Neural cell (in vitro differentiated cells): ENCODE results near the gene CUBN. TPM values are rescaled to one million over a fixed set of nuclear protein-coding genes. Genes with fewer than 3 reads are reported as not detected.
A peak's percentile ranks its signal among the peaks of the same experiment; 100 is the strongest.

Experiments used
- H2AFZ ChIP-seq: fragments of 200-600, 300-800 bp; sonication (generic), shearing (Covaris generic); 2 replicates; pipeline ENCODE4 v1.6.0; 2014; ENCODE audit warnings: low read depth, mild to moderate bottlenecking, antibody characterized with exemption, low read length, moderate library complexity
- H3F3A ChIP-seq: fragments of 200-600 bp; shearing (Covaris generic); 2 replicates; pipeline ENCODE4 v1.6.1; 2016; ENCODE audit warnings: mild to moderate bottlenecking, moderate library complexity, mixed read lengths, antibody characterized with exemption, low read length; ENCODE audit not compliant: insufficient read depth, poor library complexity, severe bottlenecking
- H3K27ac ChIP-seq: fragments of 200-600, 300-800 bp; sonication (generic), shearing (Covaris generic); 2 replicates; pipeline ENCODE4 v1.5.1; 2014; ENCODE audit warnings: mild to moderate bottlenecking, low read length, moderate library complexity
- H3K27me3 ChIP-seq: fragments of 300-800, 200-600 bp; sonication (generic), shearing (Covaris generic); 2 replicates; pipeline ENCODE4 v1.6.0; 2014; ENCODE audit warnings: mild to moderate bottlenecking, low read depth, low read length, moderate library complexity; ENCODE audit not compliant: insufficient read depth
- H3K36me3 ChIP-seq: fragments of 300-800, 200-600 bp; sonication (generic), shearing (Covaris generic); 2 replicates; pipeline ENCODE4 v1.5.1; 2014; ENCODE audit warnings: mild to moderate bottlenecking, antibody characterized with exemption, low read length, moderate library complexity; ENCODE audit not compliant: insufficient read depth
- H3K4me2 ChIP-seq: fragments of 300-800, 200-600 bp; sonication (generic), shearing (Covaris generic); 2 replicates; pipeline ENCODE4 v1.6.0; 2014; ENCODE audit warnings: mild to moderate bottlenecking, low read length
- H3K4me3 ChIP-seq: fragments of 300-800, 200-600 bp; sonication (generic), shearing (Covaris generic); 2 replicates; pipeline ENCODE4 v1.5.1; 2014; ENCODE audit warnings: mild to moderate bottlenecking, low read length, moderate library complexity
- H3K79me2 ChIP-seq: fragments of 200-600 bp; shearing (Covaris generic); replicated peaks from 2 replicates; pipeline ENCODE4 v1.6.0; 2014; ENCODE audit warnings: mild to moderate bottlenecking, low read length, moderate library complexity; ENCODE audit not compliant: insufficient read depth
- H3K9ac ChIP-seq: fragments of 300-800, 200-600 bp; sonication (generic), shearing (Covaris generic); 2 replicates; pipeline ENCODE4 v1.6.1; 2016; ENCODE audit warnings: mild to moderate bottlenecking, low read length, mixed read lengths
- H3K9me2 ChIP-seq: fragments of 200-600 bp; shearing (Covaris generic); 2 replicates; pipeline ENCODE4 v1.6.1; 2016; ENCODE audit warnings: mild to moderate bottlenecking, low read length, mixed read lengths; ENCODE audit not compliant: insufficient read depth
- H3K9me3 ChIP-seq: fragments of 200-600, 300-800 bp; sonication (generic), shearing (Covaris generic); 2 replicates; pipeline ENCODE4 v1.6.1; 2016; ENCODE audit warnings: mild to moderate bottlenecking, mixed run types, low read length, moderate library complexity, mixed read lengths
- H4K20me1 ChIP-seq: fragments of 200-600 bp; shearing (Covaris generic); 2 replicates; pipeline ENCODE4 v1.6.1; 2016; ENCODE audit warnings: mild to moderate bottlenecking, mixed run types; ENCODE audit not compliant: insufficient read depth
- EP300 ChIP-seq: fragments of 450-650 bp; conservative IDR thresholded peaks from 2 replicates; pipeline ENCODE4 v1.6.1; 2014; ENCODE audit warnings: antibody characterized with exemption, mild to moderate bottlenecking, moderate library complexity; ENCODE audit not compliant: poor library complexity, severe bottlenecking
- EZH2 ChIP-seq: fragments of 200-600, 300-800 bp; shearing (Covaris generic), sonication (generic); IDR thresholded peaks from 2 replicates; pipeline ENCODE4 v1.6.1; 2014; ENCODE audit warnings: antibody characterized with exemption, low read length, borderline replicate concordance, mild to moderate bottlenecking; ENCODE audit not compliant: insufficient read depth, poor library complexity, severe bottlenecking
- MXI1 ChIP-seq: fragments of 450-650 bp; conservative IDR thresholded peaks from 2 replicates; pipeline ENCODE4 v1.6.1; 2014; ENCODE audit warnings: antibody characterized with exemption, mild to moderate bottlenecking; ENCODE audit not compliant: poor library complexity, severe bottlenecking
- POLR2AphosphoS5 ChIP-seq: IDR thresholded peaks from 2 replicates; pipeline ENCODE4 v1.6.1; 2012
- RAD21 ChIP-seq: fragments of 450-650 bp; conservative IDR thresholded peaks from 2 replicates; pipeline ENCODE4 v1.6.1; 2014; ENCODE audit warnings: antibody characterized with exemption, mild to moderate bottlenecking, moderate library complexity
- SMC3 ChIP-seq: fragments of 450-650 bp; conservative IDR thresholded peaks from 2 replicates; pipeline ENCODE4 v1.6.1; 2014; ENCODE audit warnings: antibody characterized with exemption, mild to moderate bottlenecking, moderate library complexity; ENCODE audit not compliant: poor library complexity
- TAF1 ChIP-seq: IDR thresholded peaks from 2 replicates; pipeline ENCODE4 v1.6.1; 2012; ENCODE audit warnings: low read depth
- polyA plus RNA-seq: library from polyadenylated mRNA; depleted of rRNA; stranded (reverse); fragments of >200 nt; gene quantifications from 2 replicates; pipeline ENCODE4 v1.2.3, GENCODE V29; 2014
- TF ChIP-seq, protein P1 (sequence below): IDR thresholded peaks from 2 replicates; pipeline ENCODE4 v1.6.1; 2012; ENCODE audit warnings: borderline replicate concordance
- TF ChIP-seq, protein P2 (sequence below): fragments of 450-650 bp; IDR thresholded peaks from 2 replicates; pipeline ENCODE4 v1.5.1; 2014; ENCODE audit warnings: antibody characterized with exemption, mild to moderate bottlenecking, moderate library complexity; ENCODE audit not compliant: poor library complexity, severe bottlenecking

Gene CUBN
- polyA plus RNA-seq, 1 donor from 2014 or later, result 7.1 TPM

DNA sequence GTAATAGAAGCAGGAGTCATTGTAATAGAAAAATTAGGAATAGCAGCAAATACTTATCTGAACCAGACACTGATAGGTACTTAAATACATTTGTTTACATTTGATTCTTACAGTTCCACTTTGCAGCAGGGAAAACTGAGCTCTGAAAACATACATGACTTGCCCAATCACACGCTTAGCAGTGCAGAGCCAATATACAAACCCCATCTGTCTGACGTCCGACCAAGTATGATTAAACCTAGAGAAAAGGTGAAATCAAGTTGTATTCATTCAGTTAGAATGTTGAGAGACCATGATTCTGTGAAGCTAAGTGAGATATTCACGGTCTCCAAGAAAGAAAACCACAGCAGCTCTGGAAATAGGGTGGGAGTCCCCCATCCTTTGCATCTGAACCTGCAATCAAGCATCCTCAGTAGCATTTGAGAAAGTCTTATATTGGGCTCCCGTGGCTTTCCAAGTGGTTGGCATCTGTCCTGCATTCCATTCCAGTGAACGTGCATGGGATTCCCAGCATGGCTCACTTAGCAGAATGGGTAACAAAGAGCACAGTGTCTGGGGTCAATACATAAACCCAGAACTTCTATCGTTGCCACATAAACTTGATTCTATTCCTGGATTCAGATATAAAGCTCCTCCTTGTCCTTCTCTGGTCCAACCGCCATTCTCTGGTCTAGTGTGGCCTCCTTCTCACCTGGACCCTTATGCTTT is 163.7 kb downstream of the CUBN start:
- Histone ChIP-seq H3K36me3 (no peaks in the 10 kb centered on the region), H3K9me2 (no peaks in the 10 kb centered on the region), H3K27me3 (no peaks in the 10 kb centered on the region), H3K79me2 (no peaks in the 10 kb centered on the region), H4K20me1 (no peaks in the 10 kb centered on the region), H3K9me3 (no peaks in the 10 kb centered on the region), H3F3A (peaks cover 5% of the 10 kb centered on the region), H3K27ac (no peak overlapping the region), H3K4me3 (no peak overlapping the region), H3K4me2 (no peak overlapping the region), H3K9ac (no peak overlapping the region), H2AFZ (no peak overlapping the region)
- no peak for TF ChIP-seq RAD21
- no peak for TF ChIP-seq SMC3
- TF ChIP-seq, protein P1, sequence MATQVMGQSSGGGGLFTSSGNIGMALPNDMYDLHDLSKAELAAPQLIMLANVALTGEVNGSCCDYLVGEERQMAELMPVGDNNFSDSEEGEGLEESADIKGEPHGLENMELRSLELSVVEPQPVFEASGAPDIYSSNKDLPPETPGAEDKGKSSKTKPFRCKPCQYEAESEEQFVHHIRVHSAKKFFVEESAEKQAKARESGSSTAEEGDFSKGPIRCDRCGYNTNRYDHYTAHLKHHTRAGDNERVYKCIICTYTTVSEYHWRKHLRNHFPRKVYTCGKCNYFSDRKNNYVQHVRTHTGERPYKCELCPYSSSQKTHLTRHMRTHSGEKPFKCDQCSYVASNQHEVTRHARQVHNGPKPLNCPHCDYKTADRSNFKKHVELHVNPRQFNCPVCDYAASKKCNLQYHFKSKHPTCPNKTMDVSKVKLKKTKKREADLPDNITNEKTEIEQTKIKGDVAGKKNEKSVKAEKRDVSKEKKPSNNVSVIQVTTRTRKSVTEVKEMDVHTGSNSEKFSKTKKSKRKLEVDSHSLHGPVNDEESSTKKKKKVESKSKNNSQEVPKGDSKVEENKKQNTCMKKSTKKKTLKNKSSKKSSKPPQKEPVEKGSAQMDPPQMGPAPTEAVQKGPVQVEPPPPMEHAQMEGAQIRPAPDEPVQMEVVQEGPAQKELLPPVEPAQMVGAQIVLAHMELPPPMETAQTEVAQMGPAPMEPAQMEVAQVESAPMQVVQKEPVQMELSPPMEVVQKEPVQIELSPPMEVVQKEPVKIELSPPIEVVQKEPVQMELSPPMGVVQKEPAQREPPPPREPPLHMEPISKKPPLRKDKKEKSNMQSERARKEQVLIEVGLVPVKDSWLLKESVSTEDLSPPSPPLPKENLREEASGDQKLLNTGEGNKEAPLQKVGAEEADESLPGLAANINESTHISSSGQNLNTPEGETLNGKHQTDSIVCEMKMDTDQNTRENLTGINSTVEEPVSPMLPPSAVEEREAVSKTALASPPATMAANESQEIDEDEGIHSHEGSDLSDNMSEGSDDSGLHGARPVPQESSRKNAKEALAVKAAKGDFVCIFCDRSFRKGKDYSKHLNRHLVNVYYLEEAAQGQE, result no peak
- no peak for TF ChIP-seq TAF1
- TF ChIP-seq, protein P2, sequence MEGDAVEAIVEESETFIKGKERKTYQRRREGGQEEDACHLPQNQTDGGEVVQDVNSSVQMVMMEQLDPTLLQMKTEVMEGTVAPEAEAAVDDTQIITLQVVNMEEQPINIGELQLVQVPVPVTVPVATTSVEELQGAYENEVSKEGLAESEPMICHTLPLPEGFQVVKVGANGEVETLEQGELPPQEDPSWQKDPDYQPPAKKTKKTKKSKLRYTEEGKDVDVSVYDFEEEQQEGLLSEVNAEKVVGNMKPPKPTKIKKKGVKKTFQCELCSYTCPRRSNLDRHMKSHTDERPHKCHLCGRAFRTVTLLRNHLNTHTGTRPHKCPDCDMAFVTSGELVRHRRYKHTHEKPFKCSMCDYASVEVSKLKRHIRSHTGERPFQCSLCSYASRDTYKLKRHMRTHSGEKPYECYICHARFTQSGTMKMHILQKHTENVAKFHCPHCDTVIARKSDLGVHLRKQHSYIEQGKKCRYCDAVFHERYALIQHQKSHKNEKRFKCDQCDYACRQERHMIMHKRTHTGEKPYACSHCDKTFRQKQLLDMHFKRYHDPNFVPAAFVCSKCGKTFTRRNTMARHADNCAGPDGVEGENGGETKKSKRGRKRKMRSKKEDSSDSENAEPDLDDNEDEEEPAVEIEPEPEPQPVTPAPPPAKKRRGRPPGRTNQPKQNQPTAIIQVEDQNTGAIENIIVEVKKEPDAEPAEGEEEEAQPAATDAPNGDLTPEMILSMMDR, result no peak
- no peak for TF ChIP-seq EZH2
- TF ChIP-seq EP300, result no peak
- TF ChIP-seq MXI1, result no peak
- TF ChIP-seq POLR2AphosphoS5, result no peak

DNA sequence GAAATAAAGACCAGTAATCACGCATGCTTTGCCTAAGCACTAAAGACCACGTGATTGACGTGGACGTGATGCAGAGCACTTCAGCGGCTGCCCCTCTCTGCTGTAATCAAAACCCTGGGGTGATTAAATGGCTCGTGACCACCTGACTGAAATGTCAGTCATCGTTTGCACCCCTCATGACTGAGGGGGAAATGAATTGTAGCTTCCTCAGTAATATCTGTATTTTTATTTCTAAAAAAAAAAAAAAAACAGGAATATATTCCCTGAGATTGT is 164.3 kb downstream of the CUBN start:
- no peaks in the 10 kb centered on the region for H3K9me3 ChIP-seq
- H3K9me2 ChIP-seq, result no peaks in the 10 kb centered on the region
- H3F3A ChIP-seq, result peaks cover 5% of the 10 kb centered on the region
- H3K27me3 ChIP-seq, result no peaks in the 10 kb centered on the region
- H3K27ac ChIP-seq, result peak overlapping the region; percentile 54
- H3K79me2 ChIP-seq, result no peaks in the 10 kb centered on the region
- H4K20me1 ChIP-seq, result no peaks in the 10 kb centered on the region
- no peak overlapping the region for H3K4me2 ChIP-seq
- H3K36me3 ChIP-seq, result no peaks in the 10 kb centered on the region
- no peak overlapping the region for H2AFZ ChIP-seq
- no peak for TF ChIP-seq SMC3
- TF ChIP-seq EP300, result no peak
- TF ChIP-seq EZH2, result no peak
- TF ChIP-seq, protein P2, result no peak
- TF ChIP-seq MXI1, result no peak
- TF ChIP-seq RAD21, result no peak
- no peak for TF ChIP-seq TAF1
- TF ChIP-seq POLR2AphosphoS5, result no peak
- TF ChIP-seq, protein P1, result no peak
- no peak overlapping the region for H3K9ac ChIP-seq
- H3K4me3 ChIP-seq, result peak overlapping the region; percentile 5
